Measurements from ENCODE around the gene KCNK15.

- TF ChIP-seq CTCF (IDR thresholded peaks at IDR 0.05) = no peak
- TF ChIP-seq POLR2A (IDR thresholded peaks at IDR 0.05) = no peak
Measured at GRCh38 chr20:44721785-44722054, 23.9 kb upstream of the KCNK15 start.
